ENCODE data around the gene MAML2. TPM values are rescaled to one million over a fixed set of nuclear protein-coding genes. Genes with fewer than 3 reads are reported as not detected.

The MAML2 gene
- total and polyA plus RNA-seq, 9 of the 15 experiments (the other 6 are each of a cell fraction or from before 2014, with no cell fraction given): 0.79 to 6.8 (median 4.8) TPM

GRCh38 chr11:96027021-96027420 lies 316.0 kb downstream of the MAML2 start:
- Histone ChIP-seq H2AFZ (ENCODE audit: low read depth, low read length) (no peak overlapping the region), H3K9ac (ENCODE audit: insufficient read depth in 1 of 2, low read depth in 2 of 2, low read length in 2 of 2) (no peak overlapping the region), H3K4me3 (no peak overlapping the region), H3K4me1 (replicated peaks in 1 of 2; ENCODE audit: control insufficient read depth in 2 of 2, insufficient read depth in 2 of 2, low read length in 2 of 2) (no peaks in the 10 kb centered on the region), H3K79me2 (ENCODE audit: control insufficient read depth, insufficient read depth, low read length) (no peaks in the 10 kb centered on the region), H3K9me3 (replicated peaks; ENCODE audit: control insufficient read depth, insufficient read depth, low read depth, low read length) (no peaks in the 10 kb centered on the region), H3K4me2 (ENCODE audit: insufficient read depth, low read length) (no peak overlapping the region), H3K9me1 (ENCODE audit: control insufficient read depth, insufficient read depth, low read length) (peaks cover under 1% of the 10 kb centered on the region), H4K20me1 (replicated peaks; ENCODE audit: control insufficient read depth, insufficient read depth, low read length) (no peaks in the 10 kb centered on the region), H3K36me3 (ENCODE audit: control insufficient read depth, insufficient read depth, low read length) (no peaks in the 10 kb centered on the region), H3K27me3 (ENCODE audit: control insufficient read depth in 2 of 2, insufficient read depth in 2 of 2, low read length in 2 of 2) (no peaks in the 10 kb centered on the region), H3K27ac (ENCODE audit: extremely low read depth, low read depth, low read length) (no peak overlapping the region)
- CTCF ChIA-PET (ENCODE audit: low intra/inter-chr PET ratio): no interaction called here
- TF ChIP-seq CTBP1 (IDR thresholded peaks at IDR 0.05; ENCODE audit: borderline replicate concordance) (no peak), ZNF24 (IDR thresholded peaks at IDR 0.05) (peak; percentile 78)
- POLR2A ChIA-PET: interaction anchor here (1.0 kb wide), 1 partner anchor 127 kb away, joined by 3 read pairs; no protein-coding TSS in a partner anchor
- intact Hi-C loops (cut with micrococcal nuclease): no loop called here
- BruUV-seq (replicated peaks): no TSS peak
- in situ Hi-C loops (cut with MboI): no loop called here
- DNase-seq (ENCODE audit: extremely low read depth in 1 of 4, low spot score in 3 of 4) (no peak), ATAC-seq (no peak), FAIRE-seq (no peak)

- Histone ChIP-seq H3K27ac (ENCODE audit: extremely low read depth, low read depth, low read length) (no peak overlapping the region), H4K20me1 (replicated peaks; ENCODE audit: control insufficient read depth, insufficient read depth, low read length) (no peaks in the 10 kb centered on the region), H3K36me3 (ENCODE audit: control insufficient read depth, insufficient read depth, low read length) (no peaks in the 10 kb centered on the region), H2AFZ (ENCODE audit: low read depth, low read length) (no peak overlapping the region), H3K4me1 (replicated peaks in 1 of 2; ENCODE audit: control insufficient read depth in 2 of 2, insufficient read depth in 2 of 2, low read length in 2 of 2) (no peaks in the 10 kb centered on the region), H3K9me1 (ENCODE audit: control insufficient read depth, insufficient read depth, low read length) (peaks cover 3% of the 10 kb centered on the region), H3K9ac (ENCODE audit: insufficient read depth in 1 of 2, low read depth in 2 of 2, low read length in 2 of 2) (no peak overlapping the region), H3K27me3 (ENCODE audit: control insufficient read depth in 2 of 2, insufficient read depth in 2 of 2, low read length in 2 of 2) (no peaks in the 10 kb centered on the region), H3K4me2 (ENCODE audit: insufficient read depth, low read length) (no peak overlapping the region), H3K79me2 (ENCODE audit: control insufficient read depth, insufficient read depth, low read length) (no peaks in the 10 kb centered on the region), H3K4me3 (no peak overlapping the region), H3K9me3 (replicated peaks; ENCODE audit: control insufficient read depth, insufficient read depth, low read depth, low read length) (no peaks in the 10 kb centered on the region)
- 14% methylated on average over 2 of the region's 2 CpGs for WGBS (ENCODE audit: insufficient coverage, low coverage, missing lambda C conversion rate)
- intact Hi-C loops (cut with micrococcal nuclease) (no loop called here), in situ Hi-C loops (cut with MboI) (no loop called here)
- ATAC-seq (no peak), FAIRE-seq (no peak), DNase-seq (ENCODE audit: extremely low read depth in 1 of 4, low spot score in 3 of 4) (no peak)
- ChIA-PET POLR2A (no interaction called here), CTCF (ENCODE audit: low intra/inter-chr PET ratio) (no interaction called here)
- TF ChIP-seq PCBP1 (IDR thresholded peaks at IDR 0.05; ENCODE audit: low read depth, low read length, poor library complexity, severe bottlenecking) (no peak), SFPQ (IDR thresholded peaks at IDR 0.05; ENCODE audit: low read depth, low read length) (no peak), ZBTB49 (CRISPR knock-in tag; IDR thresholded peaks at IDR 0.05; ENCODE audit: borderline replicate concordance) (no peak)
- BruUV-seq (replicated peaks): no TSS peak
Measured at GRCh38 chr11:96026310-96026709, 316.7 kb downstream of the MAML2 start.

All from K562 (cell line).